Measurements from ENCODE around the gene RAD9A.

DNA sequence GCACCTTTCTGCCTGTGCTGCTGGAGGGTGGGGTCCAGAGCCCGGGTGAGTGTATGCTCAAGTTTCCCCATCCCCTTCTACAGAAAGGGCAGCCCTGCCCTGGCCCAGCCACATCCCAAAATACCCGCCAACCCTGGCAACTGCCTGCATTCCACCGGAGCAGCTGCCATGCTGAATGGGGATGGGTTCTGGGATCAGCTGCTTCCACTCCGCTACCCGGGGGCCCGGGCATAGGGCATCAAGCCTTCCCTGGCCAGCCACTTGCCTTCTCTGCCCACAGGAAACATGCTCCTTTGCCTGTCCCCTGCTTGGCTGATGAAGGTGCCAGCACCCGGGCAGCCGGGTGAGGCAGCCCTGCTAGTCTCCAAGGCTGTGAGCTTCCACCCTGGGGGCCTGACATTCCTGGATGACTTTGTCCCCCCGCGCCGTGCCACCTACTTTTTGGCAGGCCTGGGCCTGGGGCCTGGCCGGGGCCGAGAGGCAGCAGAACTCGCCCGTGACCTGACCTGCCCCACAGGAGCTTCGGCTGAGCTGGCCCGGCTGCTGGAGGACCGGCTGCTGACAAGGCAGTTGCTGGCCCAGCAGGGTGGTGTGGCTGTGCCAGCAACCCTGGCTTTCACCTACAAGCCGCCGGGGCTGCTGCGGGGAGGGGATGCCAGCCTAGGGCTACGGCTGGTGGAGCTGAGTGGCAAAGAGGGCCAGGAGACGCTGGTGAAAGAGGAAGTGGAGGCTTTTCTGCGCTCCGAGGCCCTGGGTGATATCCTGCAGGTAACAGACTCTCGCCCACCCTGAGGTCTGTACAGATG is 26.9 kb downstream of the RAD9A start:
- TF ChIP-seq CTCF (conservative IDR thresholded peaks at IDR 0.05 in 1 of 2, IDR thresholded peaks at IDR 0.05 in 1 of 2; ENCODE audit: low read depth in 1 of 2, low read length in 2 of 2) (no peak), EZH2 (IDR thresholded peaks at IDR 0.05; ENCODE audit: low read length, missing control alignments) (no peak)

Measured in fibroblast of lung (primary cell).